ENCODE data around the gene FGD6.

FGD6 gene

GRCh38 chr12:95131589-95132340, 85.5 kb downstream of the FGD6 start:
- Histone ChIP-seq H3K9me3 (no peaks in the 10 kb centered on the region), H3K27ac (no peak overlapping the region), H3K27me3 (no peaks in the 10 kb centered on the region), H3K4me1 (ENCODE audit: control insufficient read depth in 1 of 2, insufficient read depth in 1 of 2, low read depth in 1 of 2, low read length in 1 of 2) (no peaks in the 10 kb centered on the region), H3K36me3 (no peaks in the 10 kb centered on the region), H3K4me3 (ENCODE audit: low read depth in 1 of 2, low read length in 1 of 2) (no peak overlapping the region)
- no peak for TF ChIP-seq CTCF (IDR thresholded peaks at IDR 0.05)

DNA sequence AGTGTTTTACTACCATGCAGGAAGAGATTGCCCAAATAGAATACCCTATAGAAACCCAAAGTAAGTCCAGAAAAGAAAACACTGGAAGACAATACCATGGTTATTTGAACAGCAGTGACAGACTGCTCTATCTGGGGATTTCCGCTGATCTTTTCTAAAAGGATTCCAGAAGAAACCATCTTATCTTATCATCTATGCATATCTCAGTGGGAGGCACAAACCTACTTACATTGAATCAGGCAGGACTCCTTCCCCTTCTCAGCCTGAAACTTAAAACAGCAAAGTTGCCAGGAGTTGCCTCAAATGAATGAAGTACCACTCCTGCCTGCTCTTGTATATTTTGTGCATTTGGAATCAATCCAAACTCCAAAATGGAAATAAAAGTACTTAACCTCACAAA, 87.2 kb downstream of the FGD6 start:
- Histone ChIP-seq H3K36me3 (no peaks in the 10 kb centered on the region), H3K9me3 (no peaks in the 10 kb centered on the region), H3K4me1 (ENCODE audit: control insufficient read depth in 1 of 2, insufficient read depth in 1 of 2, low read depth in 1 of 2, low read length in 1 of 2) (no peaks in the 10 kb centered on the region), H3K27me3 (no peaks in the 10 kb centered on the region), H3K27ac (no peak overlapping the region), H3K4me3 (ENCODE audit: low read depth in 1 of 2, low read length in 1 of 2) (no peak overlapping the region)
- no peak for TF ChIP-seq CTCF (IDR thresholded peaks at IDR 0.05)

DNA sequence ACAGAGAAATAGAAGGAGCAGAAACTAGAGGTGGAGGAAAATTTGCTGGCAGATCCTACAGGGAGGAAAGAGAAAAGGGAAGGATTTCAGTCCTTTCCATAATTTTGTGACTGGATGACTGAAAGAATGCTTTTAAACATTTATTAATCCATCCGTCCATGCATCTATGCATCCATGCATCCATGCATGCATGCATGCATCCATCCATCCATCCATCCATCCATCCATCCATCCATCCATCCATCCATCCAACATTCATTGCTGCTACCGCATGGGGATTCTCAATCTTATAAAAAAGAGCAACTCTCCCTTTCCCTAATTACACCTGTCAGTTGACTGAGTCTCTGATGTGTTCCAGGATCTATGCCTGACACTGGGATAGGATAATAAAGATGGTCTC, 88.2 kb downstream of the FGD6 start:
- TF ChIP-seq CTCF (IDR thresholded peaks at IDR 0.05): no peak
- no peaks in the 10 kb centered on the region for H3K9me3 ChIP-seq
- no peak overlapping the region for H3K4me3 ChIP-seq (ENCODE audit: low read depth in 1 of 2, low read length in 1 of 2)
- H3K36me3 ChIP-seq: no peaks in the 10 kb centered on the region
- no peak overlapping the region for H3K27ac ChIP-seq
- no peaks in the 10 kb centered on the region for H3K27me3 ChIP-seq
- no peaks in the 10 kb centered on the region for H3K4me1 ChIP-seq (ENCODE audit: control insufficient read depth in 1 of 2, insufficient read depth in 1 of 2, low read depth in 1 of 2, low read length in 1 of 2)

DNA sequence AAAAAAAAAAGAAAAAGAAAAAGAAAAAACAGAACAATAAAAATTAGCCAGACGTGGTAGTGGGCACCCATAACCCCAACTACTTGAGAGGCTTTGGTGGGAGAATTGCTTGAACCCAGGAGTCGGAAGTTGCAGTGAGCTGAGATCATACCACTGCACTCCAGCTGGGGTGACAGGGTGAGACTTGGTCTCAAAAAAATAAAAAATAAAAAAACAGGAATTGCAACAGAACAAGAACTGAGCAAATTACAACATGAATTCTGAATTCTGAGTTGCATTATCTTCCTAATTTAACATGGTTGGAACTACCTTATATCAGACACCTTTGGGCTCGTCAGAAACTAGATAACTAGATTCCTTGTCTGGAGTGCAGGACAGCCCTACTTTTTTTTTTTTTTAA, 90.5 kb downstream of the FGD6 start:
- no peak for TF ChIP-seq CTCF (IDR thresholded peaks at IDR 0.05)
- no peaks in the 10 kb centered on the region for H3K4me1 ChIP-seq (ENCODE audit: control insufficient read depth in 1 of 2, insufficient read depth in 1 of 2, low read depth in 1 of 2, low read length in 1 of 2)
- H3K27ac ChIP-seq: no peak overlapping the region
- no peaks in the 10 kb centered on the region for H3K27me3 ChIP-seq
- no peaks in the 10 kb centered on the region for H3K9me3 ChIP-seq
- no peak overlapping the region for H3K4me3 ChIP-seq (ENCODE audit: low read depth in 1 of 2, low read length in 1 of 2)
- H3K36me3 ChIP-seq: no peaks in the 10 kb centered on the region

- no peaks in the 10 kb centered on the region for H3K27me3 ChIP-seq
- no peaks in the 10 kb centered on the region for H3K36me3 ChIP-seq
- H3K4me1 ChIP-seq (ENCODE audit: control insufficient read depth in 1 of 2, insufficient read depth in 1 of 2, low read depth in 1 of 2, low read length in 1 of 2): no peaks in the 10 kb centered on the region
- TF ChIP-seq CTCF (IDR thresholded peaks at IDR 0.05): no peak
- no peaks in the 10 kb centered on the region for H3K9me3 ChIP-seq
- no peak overlapping the region for H3K27ac ChIP-seq
- H3K4me3 ChIP-seq (ENCODE audit: low read depth in 1 of 2, low read length in 1 of 2): no peak overlapping the region
Measured at GRCh38 chr12:95126076-95126475, 91.2 kb downstream of the FGD6 start.

Data from neutrophil (primary cell).